ENCODE data around the gene DDX6. TPM values are rescaled to one million over a fixed set of nuclear protein-coding genes. Genes with fewer than 3 reads are reported as not detected.

Gene DDX6
- total and polyA plus RNA-seq, 2 of the 8 experiments (the other 6 are each of a cell fraction or from before 2014, with no cell fraction given): 29.8 to 181 TPM

GRCh38 chr11:118820412-118821357 lies 29.7 kb upstream of the DDX6 start:
- H2AFZ ChIP-seq (ENCODE audit: low read length): 0 out of 2 replicates have a peak overlapping the region, but pooled peaks have one; percentile 4
- POLR2A ChIA-PET (ENCODE audit: partially characterized antibody): interaction anchor here (0.7 to 2.8 kb wide), 4 partner anchors 18 to 133 kb away, joined by 3 to 10 read pairs (median 4); partner anchors contain the start of gene DDX6
- DNase-seq (ENCODE audit: low read depth in 1 of 2, low spot score in 2 of 2): peak in 1 of 2 experiments; percentile 52
- no peak for TF ChIP-seq BACH1 (IDR thresholded peaks at IDR 0.05; ENCODE audit: low read length)
- TF ChIP-seq JUND (IDR thresholded peaks at IDR 0.05; ENCODE audit: low read length): no peak
- TF ChIP-seq GABPA (IDR thresholded peaks at IDR 0.05; ENCODE audit: borderline replicate concordance, insufficient read depth, low read length): no peak
- TF ChIP-seq CHD1 (IDR thresholded peaks at IDR 0.05; ENCODE audit: low read depth, low read length): no peak
- no peak for TF ChIP-seq NRF1 (IDR thresholded peaks at IDR 0.05; ENCODE audit: low read depth, low read length)
- no peak for TF ChIP-seq BCL11A (IDR thresholded peaks at IDR 0.05; ENCODE audit: low read depth in 2 of 2, low read length in 2 of 2)
- TF ChIP-seq SP1 (IDR thresholded peaks at IDR 0.05; ENCODE audit: low read depth, low read length): no peak
- TF ChIP-seq, protein P1, sequence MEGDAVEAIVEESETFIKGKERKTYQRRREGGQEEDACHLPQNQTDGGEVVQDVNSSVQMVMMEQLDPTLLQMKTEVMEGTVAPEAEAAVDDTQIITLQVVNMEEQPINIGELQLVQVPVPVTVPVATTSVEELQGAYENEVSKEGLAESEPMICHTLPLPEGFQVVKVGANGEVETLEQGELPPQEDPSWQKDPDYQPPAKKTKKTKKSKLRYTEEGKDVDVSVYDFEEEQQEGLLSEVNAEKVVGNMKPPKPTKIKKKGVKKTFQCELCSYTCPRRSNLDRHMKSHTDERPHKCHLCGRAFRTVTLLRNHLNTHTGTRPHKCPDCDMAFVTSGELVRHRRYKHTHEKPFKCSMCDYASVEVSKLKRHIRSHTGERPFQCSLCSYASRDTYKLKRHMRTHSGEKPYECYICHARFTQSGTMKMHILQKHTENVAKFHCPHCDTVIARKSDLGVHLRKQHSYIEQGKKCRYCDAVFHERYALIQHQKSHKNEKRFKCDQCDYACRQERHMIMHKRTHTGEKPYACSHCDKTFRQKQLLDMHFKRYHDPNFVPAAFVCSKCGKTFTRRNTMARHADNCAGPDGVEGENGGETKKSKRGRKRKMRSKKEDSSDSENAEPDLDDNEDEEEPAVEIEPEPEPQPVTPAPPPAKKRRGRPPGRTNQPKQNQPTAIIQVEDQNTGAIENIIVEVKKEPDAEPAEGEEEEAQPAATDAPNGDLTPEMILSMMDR (IDR thresholded peaks at IDR 0.05; ENCODE audit: control extremely low read depth in 1 of 3, insufficient read depth in 1 of 3, low read depth in 1 of 3, low read length in 3 of 3): no peak
- TF ChIP-seq ASH2L (IDR thresholded peaks at IDR 0.05; ENCODE audit: low read length): no peak

More at GRCh38 chr11:118820412-118821357, 29.7 kb upstream of the DDX6 start:
- no peak overlapping the region for H2BK120ac ChIP-seq (replicated peaks; ENCODE audit: low read depth, low read length)
- H3K18ac ChIP-seq (ENCODE audit: extremely low read depth, low read length): no peak overlapping the region
- H3K4me2 ChIP-seq (ENCODE audit: insufficient read depth in 1 of 2, low read depth in 2 of 2, low read length in 2 of 2): 0 out of 4 replicates have a peak overlapping the region, but pooled peaks of 1 of the 2 experiments have one; percentile 3
- no peak overlapping the region for H2BK12ac ChIP-seq (ENCODE audit: low read depth, low read length)
- CTCF ChIA-PET (ENCODE audit: partially characterized antibody): interaction anchor here (0.5 to 1.0 kb wide), 4 partner anchors 50 to 122 kb away, joined by 3 to 4 read pairs (median 3); no protein-coding TSS in a partner anchor
- no peak overlapping the region for H2BK15ac ChIP-seq (ENCODE audit: low read length)
- H2AK5ac ChIP-seq (ENCODE audit: low read depth, low read length): no peak overlapping the region
- no peaks in the 10 kb centered on the region for H4K20me1 ChIP-seq (replicated peaks in 1 of 2; ENCODE audit: control insufficient read depth in 1 of 2, insufficient read depth in 2 of 2, low read length in 2 of 2)
- no peak overlapping the region for H3K4ac ChIP-seq (replicated peaks; ENCODE audit: insufficient read length, low read depth, low read length)
- WGBS, 2 experiments (ENCODE audit: extremely low coverage in 1 of 2, insufficient coverage in 1 of 2, insufficient read length in 1 of 2, insufficient replicate concordance in 2 of 2, low coverage in 1 of 2, low lambda C conversion rate in 2 of 2, missing lambda C conversion rate in 1 of 2): 79% methylated on average over 14 of the region's 14 CpGs; no CpG with 5 or more reads in 1 of the 2 experiments
- H3K79me1 ChIP-seq (ENCODE audit: low read depth, low read length): no peaks in the 10 kb centered on the region
- no peak overlapping the region for H2BK20ac ChIP-seq (ENCODE audit: low read length)
- no peak overlapping the region for H3K4me3 ChIP-seq (ENCODE audit: extremely low read depth in 1 of 4, insufficient read depth in 2 of 4, low read depth in 3 of 4, low read length in 4 of 4)
- H4K8ac ChIP-seq (ENCODE audit: extremely low read depth, insufficient read depth, low read length): no peak overlapping the region; the same call in 1 of the 2 replicates
- no peaks in the 10 kb centered on the region for H3K27me3 ChIP-seq (replicated peaks in 1 of 4; ENCODE audit: control insufficient read depth in 3 of 4, extremely low read depth in 1 of 4, insufficient read depth in 3 of 4, low read length in 3 of 4)
- H3K9me3 ChIP-seq (ENCODE audit: insufficient read depth in 2 of 2, low read depth in 1 of 2, low read length in 1 of 2): no peaks in the 10 kb centered on the region
- no peaks in the 10 kb centered on the region for H3K79me2 ChIP-seq (ENCODE audit: control insufficient read depth in 1 of 2, insufficient read depth in 2 of 2, low read length in 2 of 2)
- no peak overlapping the region for H4K5ac ChIP-seq (ENCODE audit: insufficient read length, low read depth, low read length)
- H2BK5ac ChIP-seq (ENCODE audit: low read depth, low read length): no peak overlapping the region
- no peak overlapping the region for H3K23ac ChIP-seq (ENCODE audit: insufficient read length)
- no peak overlapping the region for H3K9ac ChIP-seq (replicated peaks in 1 of 4; ENCODE audit: extremely low read depth in 1 of 4, low read depth in 3 of 4, low read length in 3 of 4)
- no peak overlapping the region for H3K27ac ChIP-seq (ENCODE audit: low read depth, low read length)
- H3K56ac ChIP-seq (replicated peaks; ENCODE audit: insufficient read length, low read depth, low read length): no peak overlapping the region
- no peak overlapping the region for H4K91ac ChIP-seq (replicated peaks; ENCODE audit: insufficient read length, low read length)
- H3K14ac ChIP-seq (ENCODE audit: insufficient read length): no peak overlapping the region
- H3K23me2 ChIP-seq (ENCODE audit: low read depth, low read length): no peaks in the 10 kb centered on the region
- peaks cover 0 to 7% (median 0%) of the 10 kb centered on the region in 4 experiments; a peak in 4 of 7 replicates for H3K4me1 ChIP-seq (replicated peaks in 1 of 4; ENCODE audit: control insufficient read depth in 3 of 4, insufficient read depth in 4 of 4, low read length in 3 of 4)
- H3K36me3 ChIP-seq (ENCODE audit: control insufficient read depth in 2 of 4, insufficient read depth in 4 of 4, low read length in 3 of 4): no peaks in the 10 kb centered on the region
- no peak for FAIRE-seq
